SK-N-SH (cell line): ENCODE measurements around the gene DCUN1D2. TPM values are rescaled to one million over a fixed set of nuclear protein-coding genes. Genes with fewer than 3 reads are reported as not detected.

Experiments
- CTCF ChIA-PET: fragments of 300-600, 350-600 bp; formaldehyde crosslinking; extraction: SDS; loops from one replicate; lab custom pipeline; 2021; lab: Yijun Ruan, JAX
- POLR2A ChIA-PET: fragments of 350-600 bp; sonication (Branson Sonifier 250); formaldehyde crosslinking; extraction: SDS; loops from one replicate; lab custom pipeline; 2020; ENCODE audit warnings: antibody characterized with exemption, inconsistent platforms; lab: Yijun Ruan, JAX
- DNase-seq: peaks from one replicate; pipeline ENCODE4 v3.0.0; 2012
- H2AFZ ChIP-seq: fragments of 200-600 bp; sonication (generic); 2 replicates; pipeline ENCODE4 v1.8.1; 2016; ENCODE audit warnings: antibody characterized with exemption, mild to moderate bottlenecking, low read depth
- H3F3A ChIP-seq: fragments of 200-600 bp; sonication (generic); replicated peaks from 2 replicates; pipeline ENCODE3; 2016; ENCODE audit warnings: antibody characterized with exemption, mild to moderate bottlenecking; ENCODE audit not compliant: insufficient read depth
- H3K27ac ChIP-seq, 2 experiments: fragments of 200-500 bp in 1 of 2; fragments of 200-600 bp in 1 of 2; sonication (Bioruptor generic) in 1 of 2; sonication (generic), shearing (Covaris generic) in 1 of 2; 2 replicates each; pipeline versions ENCODE4 v1.5.1 to v1.6.1; 2014 to 2016; ENCODE audit warnings: low read depth in 2 of 2, inconsistent platforms in 1 of 2, low read length in 1 of 2, mild to moderate bottlenecking in 1 of 2, mixed read lengths in 1 of 2
- H3K27me3 ChIP-seq: fragments of 200-600 bp; sonication (generic), shearing (Covaris generic); 2 replicates; pipeline ENCODE4 v1.6.1; 2016; ENCODE audit warnings: mixed run types; ENCODE audit not compliant: insufficient read depth
- H3K36me3 ChIP-seq, 2 experiments: fragments of 200-500 bp in 1 of 2; fragments of 200-600 bp in 1 of 2; sonication (Bioruptor generic) in 1 of 2; sonication (generic) in 1 of 2; replicated peaks in 1 of 2; 2 replicates each; pipeline versions ENCODE3 to v1.5.1; 2014 to 2016; ENCODE audit warnings: low read length in 1 of 2, mild to moderate bottlenecking in 1 of 2; ENCODE audit not compliant: insufficient read depth in 2 of 2, control insufficient read depth in 1 of 2
- H3K4me1 ChIP-seq, 2 experiments: fragments of 200-500 bp in 1 of 2; fragments of 200-600 bp in 1 of 2; sonication (Bioruptor generic) in 1 of 2; sonication (generic), shearing (Covaris generic) in 1 of 2; 2 replicates each; pipeline versions ENCODE4 v1.5.1 to v1.6.1; 2014 to 2016; ENCODE audit warnings: low read depth in 1 of 2, low read length in 1 of 2, mixed run types in 1 of 2; ENCODE audit not compliant: insufficient read depth in 2 of 2, control insufficient read depth in 1 of 2
- H3K4me2 ChIP-seq: fragments of 200-600 bp; sonication (generic), shearing (Covaris generic); 2 replicates; pipeline ENCODE4 v1.6.1; 2017; ENCODE audit warnings: mixed run types
- H3K4me3 ChIP-seq, 2 experiments: fragments of 200-500 bp in 1 of 2; fragments of 200-600 bp in 1 of 2; sonication (Bioruptor generic) in 1 of 2; sonication (generic), shearing (Covaris generic) in 1 of 2; 2 replicates each; pipeline versions ENCODE4 v1.5.1 to v1.8.1; 2014 to 2016; ENCODE audit warnings: low read depth in 2 of 2, inconsistent platforms in 1 of 2, low read length in 1 of 2, mild to moderate bottlenecking in 1 of 2, mixed read lengths in 1 of 2, moderate library complexity in 1 of 2
- H3K79me2 ChIP-seq: fragments of 200-600 bp; sonication (generic); 2 replicates; pipeline ENCODE4 v1.8.1; 2017; ENCODE audit warnings: mild to moderate bottlenecking; ENCODE audit not compliant: insufficient read depth
- H3K9ac ChIP-seq: fragments of 200-600 bp; sonication (generic); 2 replicates; pipeline ENCODE4 v1.6.1; 2017; ENCODE audit warnings: mixed run types
- H3K9me2 ChIP-seq: fragments of 200-600 bp; sonication (generic); 2 replicates; pipeline ENCODE4 v1.6.1; 2017; ENCODE audit warnings: mixed run types
- H3K9me3 ChIP-seq: fragments of 200-600 bp; sonication (generic); 2 replicates; pipeline ENCODE4 v1.6.1; 2017; ENCODE audit warnings: mixed run types, mild to moderate bottlenecking, moderate library complexity
- H4K20me1 ChIP-seq: fragments of 200-600 bp; sonication (generic); 2 replicates; pipeline ENCODE4 v1.6.1; 2017; ENCODE audit warnings: mild to moderate bottlenecking, mixed run types; ENCODE audit not compliant: insufficient read depth
- FOSL2 ChIP-seq: IDR thresholded peaks from 2 replicates; pipeline ENCODE4 v1.4.0; 2012; ENCODE audit warnings: low read depth, mild to moderate bottlenecking, moderate library complexity, borderline replicate concordance
- FOXJ3 ChIP-seq: sonication (generic); formaldehyde crosslinking; IDR thresholded peaks from 2 replicates; pipeline ENCODE4 v1.5.1; 2020; ENCODE audit warnings: mild to moderate bottlenecking, missing genetic modification reagents
- FOXM1 ChIP-seq: IDR thresholded peaks from 2 replicates; pipeline ENCODE4 v1.4.0; 2012; ENCODE audit warnings: low read depth, mild to moderate bottlenecking
- GABPA ChIP-seq: IDR thresholded peaks from 2 replicates; pipeline ENCODE4 v1.4.0; 2012; ENCODE audit warnings: low read depth, mild to moderate bottlenecking
- GATA2 ChIP-seq: sonication (generic); formaldehyde crosslinking; IDR thresholded peaks from 2 replicates; pipeline ENCODE4 v1.5.0; 2020; ENCODE audit warnings: mild to moderate bottlenecking, missing genetic modification reagents
- MEF2A ChIP-seq: IDR thresholded peaks from 2 replicates; pipeline ENCODE4 v1.4.0; 2012; ENCODE audit warnings: low read depth, borderline replicate concordance
- MXI1 ChIP-seq: IDR thresholded peaks from 2 replicates; pipeline ENCODE4 v1.6.1; 2012; ENCODE audit warnings: mild to moderate bottlenecking, low read depth, low read length, improper control_type of control experiment
- POLR2AphosphoS5 ChIP-seq: IDR thresholded peaks from 2 replicates; pipeline ENCODE4 v1.6.1; 2012; ENCODE audit warnings: low read depth, low read length
- RAD21 ChIP-seq: IDR thresholded peaks from 2 replicates; pipeline ENCODE4 v1.6.1; 2012; ENCODE audit warnings: mild to moderate bottlenecking, low read length
- RCOR1 ChIP-seq: fragments of 150-350 bp; IDR thresholded peaks from 2 replicates; pipeline ENCODE4 v1.6.1; 2017; ENCODE audit warnings: antibody characterized with exemption, low read length
- SMC3 ChIP-seq: IDR thresholded peaks from 2 replicates; pipeline ENCODE4 v1.6.1; 2012; ENCODE audit warnings: low read depth, low read length, improper control_type of control experiment
- TCF12 ChIP-seq: IDR thresholded peaks from 2 replicates; pipeline ENCODE4 v1.4.0; 2012
- YY1 ChIP-seq: IDR thresholded peaks from 2 replicates; pipeline ENCODE4 v1.4.0; 2012; ENCODE audit warnings: low read depth, mild to moderate bottlenecking
- WGBS: methylation state at CpG from one replicate; pipeline ENCODE4 v1.1.6; 2017; ENCODE audit warnings: low lambda C conversion rate; 5-methylcytosine and 5-hydroxymethylcytosine counted together
- polyA plus RNA-seq, 3 experiments: library from polyadenylated mRNA; depleted of rRNA; stranded (reverse); fragments of >200 nt; gene quantifications; 2 replicates each; pipeline ENCODE4 v1.2.3, GENCODE V29; 2012
- TF ChIP-seq, protein P1 (sequence below): fragments of 150-350 bp; IDR thresholded peaks from 2 replicates; pipeline ENCODE4 v1.6.1; 2016; ENCODE audit warnings: mild to moderate bottlenecking, low read depth, low read length
- TF ChIP-seq, protein P2 (sequence below): IDR thresholded peaks from 2 replicates; pipeline ENCODE4 v1.6.1; 2012; ENCODE audit warnings: mild to moderate bottlenecking, low read depth, low read length, moderate library complexity
- TF ChIP-seq, protein P3 (sequence below): IDR thresholded peaks from 2 replicates; pipeline ENCODE4; 2012

The DCUN1D2 gene
- polyA plus RNA-seq, 1 of the 3 experiments (the other 2 are of a cell fraction), result 11.0 TPM

DNA sequence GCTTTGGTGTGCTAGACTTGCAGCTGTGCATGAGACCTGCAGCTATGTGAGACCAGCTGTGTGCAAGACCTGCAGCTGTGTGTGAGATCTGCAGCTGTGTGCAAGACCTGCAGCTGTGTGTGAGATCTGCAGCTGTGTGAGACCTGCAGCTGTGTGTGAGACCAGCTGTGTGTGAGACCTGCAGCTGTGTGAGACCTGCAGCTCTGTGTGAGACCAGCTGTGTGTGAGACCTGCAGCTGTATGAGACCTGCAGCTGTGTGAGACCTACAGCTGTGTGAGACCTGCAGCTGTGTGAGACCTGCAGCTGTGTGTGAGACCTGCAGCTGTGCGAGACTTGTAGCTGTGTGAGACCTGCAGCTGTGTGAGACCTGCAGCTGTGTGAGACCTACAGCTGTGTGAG, 6.7 kb upstream of the DCUN1D2 start (continued):
- TF ChIP-seq FOXM1 (no peak), YY1 (no peak), MXI1 (no peak), RCOR1 (no peak), GATA2 (CRISPR knock-in tag) (no peak)

DNA sequence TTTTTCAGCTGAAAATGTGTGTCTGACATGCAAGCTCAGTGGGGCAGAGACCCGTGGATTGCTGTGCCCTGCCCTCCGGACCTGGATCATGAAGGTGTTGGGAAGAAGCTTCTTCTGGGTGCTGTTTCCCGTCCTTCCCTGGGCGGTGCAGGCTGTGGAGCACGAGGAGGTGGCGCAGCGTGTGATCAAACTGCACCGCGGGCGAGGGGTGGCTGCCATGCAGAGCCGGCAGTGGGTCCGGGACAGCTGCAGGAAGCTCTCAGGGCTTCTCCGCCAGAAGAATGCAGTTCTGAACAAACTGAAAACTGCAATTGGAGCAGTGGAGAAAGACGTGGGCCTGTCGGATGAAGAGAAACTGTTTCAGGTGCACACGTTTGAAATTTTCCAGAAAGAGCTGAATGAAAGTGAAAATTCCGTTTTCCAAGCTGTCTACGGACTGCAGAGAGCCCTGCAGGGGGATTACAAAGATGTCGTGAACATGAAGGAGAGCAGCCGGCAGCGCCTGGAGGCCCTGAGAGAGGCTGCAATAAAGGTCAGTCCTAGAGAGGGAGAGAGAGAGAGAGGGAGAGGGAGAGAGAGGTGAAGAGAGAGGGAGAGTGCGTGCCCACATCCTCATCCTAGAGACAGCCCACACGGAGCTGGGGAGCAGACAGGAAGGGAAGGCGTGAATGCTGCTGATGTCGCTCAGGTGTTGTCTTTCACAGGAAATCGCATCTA, 5.1 kb upstream of the DCUN1D2 start:
- H3K9me3 ChIP-seq, result no peaks in the 10 kb centered on the region
- no peak overlapping the region for H3K4me2 ChIP-seq
- H2AFZ ChIP-seq, result no peak overlapping the region
- POLR2A ChIA-PET, result no interaction called here
- H3K27me3 ChIP-seq, result no peaks in the 10 kb centered on the region
- peaks cover 56% of the 10 kb centered on the region for H4K20me1 ChIP-seq
- H3K4me3 ChIP-seq, result no peak overlapping the region; a peak in 1 of 4 replicates
- H3K27ac ChIP-seq, result no peak overlapping the region
- 91% methylated on average over 26 of the region's 26 CpGs for WGBS
- CTCF ChIA-PET, result interaction anchor here (1.0 to 2.8 kb wide), 5 partner anchors 10 to 67 kb away, joined by 3 to 12 read pairs (median 4); no protein-coding TSS in a partner anchor
- H3K9ac ChIP-seq, result no peak overlapping the region
- H3K4me1 ChIP-seq, result peaks cover 16% of the 10 kb centered on the region in 2 experiments; a peak in 3 of 4 replicates
- peaks cover 23% of the 10 kb centered on the region for H3F3A ChIP-seq
- H3K9me2 ChIP-seq, result no peaks in the 10 kb centered on the region
- TF ChIP-seq, protein P1, sequence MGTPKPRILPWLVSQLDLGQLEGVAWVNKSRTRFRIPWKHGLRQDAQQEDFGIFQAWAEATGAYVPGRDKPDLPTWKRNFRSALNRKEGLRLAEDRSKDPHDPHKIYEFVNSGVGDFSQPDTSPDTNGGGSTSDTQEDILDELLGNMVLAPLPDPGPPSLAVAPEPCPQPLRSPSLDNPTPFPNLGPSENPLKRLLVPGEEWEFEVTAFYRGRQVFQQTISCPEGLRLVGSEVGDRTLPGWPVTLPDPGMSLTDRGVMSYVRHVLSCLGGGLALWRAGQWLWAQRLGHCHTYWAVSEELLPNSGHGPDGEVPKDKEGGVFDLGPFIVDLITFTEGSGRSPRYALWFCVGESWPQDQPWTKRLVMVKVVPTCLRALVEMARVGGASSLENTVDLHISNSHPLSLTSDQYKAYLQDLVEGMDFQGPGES, result no peak
- no peak for TF ChIP-seq MEF2A
- no peak for TF ChIP-seq FOSL2
- H3K79me2 ChIP-seq, result peaks cover 88% of the 10 kb centered on the region
- peaks cover 56 to 58% of the 10 kb centered on the region in 2 experiments for H3K36me3 ChIP-seq
- DNase-seq, result no peak

DNA sequence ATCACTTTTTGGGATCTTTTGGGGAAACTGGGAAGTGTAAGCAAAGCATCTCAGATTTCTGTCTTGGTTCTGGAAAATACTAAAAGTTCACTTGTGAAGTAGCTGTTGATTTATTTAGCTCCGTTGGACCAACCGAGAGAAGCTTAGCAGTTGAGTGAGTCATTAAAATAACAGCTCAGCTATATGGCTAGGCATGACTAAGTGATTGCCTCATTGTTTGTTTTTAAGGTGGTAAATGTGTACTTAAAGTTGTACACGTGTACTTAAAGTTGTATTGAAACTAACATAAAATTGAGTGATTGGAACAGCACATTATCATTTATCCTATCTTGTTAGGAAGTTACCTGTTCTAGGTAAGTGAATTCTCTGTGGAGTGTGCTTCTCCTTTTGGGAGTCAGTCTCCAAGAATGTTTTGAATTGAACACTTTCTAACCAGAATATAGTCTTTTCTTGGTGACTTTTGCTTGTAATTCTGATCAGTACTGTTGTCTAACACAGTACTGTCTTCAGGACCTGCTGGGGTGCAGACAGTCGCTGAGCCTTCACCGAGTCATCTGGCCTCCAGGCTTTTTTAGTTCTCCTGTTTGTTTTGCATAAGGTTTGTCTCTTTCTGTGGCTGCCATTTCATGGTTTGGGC, 2.9 kb upstream of the DCUN1D2 start:
- WGBS, result 18% methylated on average over 5 of the region's 5 CpGs
- Histone ChIP-seq H3K27ac (peak overlapping the region; percentile 56 to 87), H3K4me2 (peak overlapping the region; percentile 92), H3K36me3 (peaks cover 33 to 41% of the 10 kb centered on the region in 2 experiments), H3K4me3 (peak overlapping the region; percentile 16 to 83; a peak in 3 of 4 replicates), H3F3A (peaks cover 23% of the 10 kb centered on the region), H4K20me1 (peaks cover 60% of the 10 kb centered on the region), H3K79me2 (peaks cover 92% of the 10 kb centered on the region), H3K9me2 (no peaks in the 10 kb centered on the region), H3K9ac (peak overlapping the region; percentile 51; the same call in 1 of the 2 replicates), H3K27me3 (no peaks in the 10 kb centered on the region), H3K9me3 (no peaks in the 10 kb centered on the region), H2AFZ (no peak overlapping the region), H3K4me1 (peaks cover 23 to 29% of the 10 kb centered on the region in 2 experiments; a peak in 3 of 4 replicates)
- ChIA-PET POLR2A (interaction anchor here (0.5 kb wide), 1 partner anchor 23 kb away, joined by 3 read pairs; no protein-coding TSS in a partner anchor), CTCF (interaction anchor here (1.0 to 6.5 kb wide), 2 partner anchors 36 to 69 kb away, joined by 4 to 41 read pairs; no protein-coding TSS in a partner anchor)
- DNase-seq, result no peak
- no peak for TF ChIP-seq FOXJ3 (CRISPR knock-in tag)
- TF ChIP-seq POLR2AphosphoS5, result peak; percentile 45; the same call in 1 of the 2 replicates
- peak; percentile 76 for TF ChIP-seq TCF12
- TF ChIP-seq, protein P2, sequence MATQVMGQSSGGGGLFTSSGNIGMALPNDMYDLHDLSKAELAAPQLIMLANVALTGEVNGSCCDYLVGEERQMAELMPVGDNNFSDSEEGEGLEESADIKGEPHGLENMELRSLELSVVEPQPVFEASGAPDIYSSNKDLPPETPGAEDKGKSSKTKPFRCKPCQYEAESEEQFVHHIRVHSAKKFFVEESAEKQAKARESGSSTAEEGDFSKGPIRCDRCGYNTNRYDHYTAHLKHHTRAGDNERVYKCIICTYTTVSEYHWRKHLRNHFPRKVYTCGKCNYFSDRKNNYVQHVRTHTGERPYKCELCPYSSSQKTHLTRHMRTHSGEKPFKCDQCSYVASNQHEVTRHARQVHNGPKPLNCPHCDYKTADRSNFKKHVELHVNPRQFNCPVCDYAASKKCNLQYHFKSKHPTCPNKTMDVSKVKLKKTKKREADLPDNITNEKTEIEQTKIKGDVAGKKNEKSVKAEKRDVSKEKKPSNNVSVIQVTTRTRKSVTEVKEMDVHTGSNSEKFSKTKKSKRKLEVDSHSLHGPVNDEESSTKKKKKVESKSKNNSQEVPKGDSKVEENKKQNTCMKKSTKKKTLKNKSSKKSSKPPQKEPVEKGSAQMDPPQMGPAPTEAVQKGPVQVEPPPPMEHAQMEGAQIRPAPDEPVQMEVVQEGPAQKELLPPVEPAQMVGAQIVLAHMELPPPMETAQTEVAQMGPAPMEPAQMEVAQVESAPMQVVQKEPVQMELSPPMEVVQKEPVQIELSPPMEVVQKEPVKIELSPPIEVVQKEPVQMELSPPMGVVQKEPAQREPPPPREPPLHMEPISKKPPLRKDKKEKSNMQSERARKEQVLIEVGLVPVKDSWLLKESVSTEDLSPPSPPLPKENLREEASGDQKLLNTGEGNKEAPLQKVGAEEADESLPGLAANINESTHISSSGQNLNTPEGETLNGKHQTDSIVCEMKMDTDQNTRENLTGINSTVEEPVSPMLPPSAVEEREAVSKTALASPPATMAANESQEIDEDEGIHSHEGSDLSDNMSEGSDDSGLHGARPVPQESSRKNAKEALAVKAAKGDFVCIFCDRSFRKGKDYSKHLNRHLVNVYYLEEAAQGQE, result no peak
- TF ChIP-seq RAD21, result no peak
- TF ChIP-seq SMC3, result no peak
- TF ChIP-seq FOXM1, result no peak
- TF ChIP-seq MXI1, result no peak
- TF ChIP-seq, protein P3, sequence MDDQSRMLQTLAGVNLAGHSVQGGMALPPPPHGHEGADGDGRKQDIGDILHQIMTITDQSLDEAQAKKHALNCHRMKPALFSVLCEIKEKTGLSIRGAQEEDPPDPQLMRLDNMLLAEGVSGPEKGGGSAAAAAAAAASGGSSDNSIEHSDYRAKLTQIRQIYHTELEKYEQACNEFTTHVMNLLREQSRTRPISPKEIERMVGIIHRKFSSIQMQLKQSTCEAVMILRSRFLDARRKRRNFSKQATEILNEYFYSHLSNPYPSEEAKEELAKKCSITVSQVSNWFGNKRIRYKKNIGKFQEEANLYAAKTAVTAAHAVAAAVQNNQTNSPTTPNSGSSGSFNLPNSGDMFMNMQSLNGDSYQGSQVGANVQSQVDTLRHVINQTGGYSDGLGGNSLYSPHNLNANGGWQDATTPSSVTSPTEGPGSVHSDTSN, result peak; percentile 85
- TF ChIP-seq, protein P1, result no peak
- TF ChIP-seq GATA2 (CRISPR knock-in tag), result no peak
- TF ChIP-seq GABPA, result no peak
